Sigmoid colon (tissue), 7 donors: ENCODE results near the gene NR2F6. TPM values are rescaled to one million over a fixed set of nuclear protein-coding genes. Genes with fewer than 3 reads are reported as not detected.

Experiments
- DNase-seq: peaks from one replicate; pipeline ENCODE4 v3.0.0-alpha.2; 2019
- H3K27ac ChIP-seq, 4 donors: fragments of 200-600 bp; sonication (generic); one replicate each; pipeline ENCODE4 v1.5.1; 2016 to 2019; ENCODE audit warnings: mild to moderate bottlenecking in 1 of 4
- H3K27me3 ChIP-seq, 3 donors: fragments of 200-600 bp; sonication (generic); one replicate each; pipeline ENCODE4 v1.5.1; 2019; ENCODE audit warnings: mild to moderate bottlenecking in 1 of 3
- H3K36me3 ChIP-seq, 4 donors: fragments of 200-600 bp; sonication (generic); one replicate each; pipeline ENCODE4 v1.5.1; 2016 to 2019
- H3K4me1 ChIP-seq, 4 donors: fragments of 200-600 bp; sonication (generic); one replicate each; pipeline ENCODE4 v1.5.1; 2017 to 2019
- H3K4me3 ChIP-seq, 4 donors: fragments of 200-600 bp; sonication (generic); one replicate each; pipeline ENCODE4 v1.5.1; 2017 to 2019; ENCODE audit warnings: mild to moderate bottlenecking in 2 of 4, moderate library complexity in 1 of 4
- H3K9me3 ChIP-seq, 4 donors: fragments of 200-600 bp in 3 of 4; sonication (generic) in 3 of 4; one replicate each; pipeline versions ENCODE4 v1.5.1 to v1.6.1; 2013 to 2019
- CTCF ChIP-seq, 4 experiments: fragments of 450-650 bp in 3 of 4; fragments of 200-600 bp in 1 of 4; IDR thresholded peaks; one replicate each; pipeline ENCODE4 v1.5.1; 2016 to 2019; ENCODE audit warnings: antibody characterized with exemption in 4 of 4, mild to moderate bottlenecking in 3 of 4, moderate library complexity in 2 of 4
- EP300 ChIP-seq, 4 donors: sonication (generic); formaldehyde crosslinking; IDR thresholded peaks; one replicate each; pipeline ENCODE4 v1.6.1; 2017; ENCODE audit warnings: antibody characterized with exemption in 4 of 4
- POLR2A ChIP-seq, 2 donors: fragments of 450-650 bp; IDR thresholded peaks; one replicate each; pipeline ENCODE4 v1.6.1; 2016; ENCODE audit warnings: antibody characterized with exemption in 2 of 2, mild to moderate bottlenecking in 2 of 2, moderate library complexity in 2 of 2
- POLR2AphosphoS5 ChIP-seq, 4 donors: sonication (generic); formaldehyde crosslinking; IDR thresholded peaks; one replicate each; pipeline ENCODE4 v1.6.1; 2017; ENCODE audit warnings: antibody characterized with exemption in 4 of 4
- whole genome bisulfite sequencing, 2 donors: extraction: QIAGEN DNeasy Blood & Tissue Kit; methylation state at CpG; one replicate each; pipeline ENCODE4 v1.1.7; 2013; 5-methylcytosine and 5-hydroxymethylcytosine counted together
- intact Hi-C: fragments of 100-400 bp; cut with DNase I; formaldehyde crosslinking; loops from one replicate; pipeline ENCODE4 v1.15.1; 2023
- polyA plus RNA-seq, 3 donors: library from polyadenylated mRNA; stranded (reverse); fragments of 200-250 nt; gene quantifications; one replicate each; pipeline ENCODE4 v1.2.3, GENCODE V29; 2013
- total RNA-seq, 4 donors: library from RNA; depleted of rRNA; stranded (reverse); fragments of >200 nt; gene quantifications; one replicate each; pipeline ENCODE4 v1.1.0, GENCODE V29; 2016
- donor health status: healthy with polysubstance abuse.
- donor health status: Bipolar disorder and iron deficiency.
- donor health status: healthy.

The NR2F6 gene
- total and polyA plus RNA-seq, 7 donors = 21.6 to 72.1 (median 32.6) TPM

GRCh38 chr19:17184371-17184841 lies 61.3 kb downstream of the NR2F6 start:
- Histone ChIP-seq H3K27ac (no peak overlapping the region), H3K9me3 (no peaks in the 10 kb centered on the region), H3K4me3 (no peak overlapping the region), H3K36me3 (peaks cover 20 to 84% (median 58%) of the 10 kb centered on the region in 4 donors), H3K4me1 (no peaks in the 10 kb centered on the region), H3K27me3 (no peaks in the 10 kb centered on the region)
- WGBS, 2 donors = 68 to 89% methylated on average over 12 of the region's 12 CpGs
- no peak for DNase-seq
- TF ChIP-seq CTCF (IDR thresholded peaks at IDR 0.05) (no peak), EP300 (IDR thresholded peaks at IDR 0.05) (no peak), POLR2A (IDR thresholded peaks at IDR 0.05) (no peak), POLR2AphosphoS5 (IDR thresholded peaks at IDR 0.05) (no peak)
- intact Hi-C loops = no loop called here

GRCh38 chr19:17183858-17184321 lies 61.8 kb downstream of the NR2F6 start:
- TF ChIP-seq POLR2A (IDR thresholded peaks at IDR 0.05) = no peak
- TF ChIP-seq CTCF (IDR thresholded peaks at IDR 0.05) = no peak
- no peak for TF ChIP-seq POLR2AphosphoS5 (IDR thresholded peaks at IDR 0.05)
- no peak for TF ChIP-seq EP300 (IDR thresholded peaks at IDR 0.05)
- no peak overlapping the region for H3K4me3 ChIP-seq
- intact Hi-C loops = no loop called here
- H3K27ac ChIP-seq = no peak overlapping the region
- no peak for DNase-seq
- H3K4me1 ChIP-seq = no peaks in the 10 kb centered on the region
- 50 to 84% methylated on average over 11 of the region's 11 CpGs for WGBS, 2 donors
- H3K36me3 ChIP-seq = peaks cover 15 to 82% (median 52%) of the 10 kb centered on the region in 4 donors
- H3K27me3 ChIP-seq = no peaks in the 10 kb centered on the region
- no peaks in the 10 kb centered on the region for H3K9me3 ChIP-seq

- H3K36me3 ChIP-seq = peaks cover 15 to 82% (median 50%) of the 10 kb centered on the region in 4 donors
- TF ChIP-seq POLR2A (IDR thresholded peaks at IDR 0.05) = no peak
- no peaks in the 10 kb centered on the region for H3K4me1 ChIP-seq
- H3K27ac ChIP-seq = no peak overlapping the region
- no peaks in the 10 kb centered on the region for H3K27me3 ChIP-seq
- 62 to 81% methylated on average over 14 of the region's 14 CpGs for WGBS, 2 donors
- intact Hi-C loops = no loop called here
- H3K9me3 ChIP-seq = no peaks in the 10 kb centered on the region
- DNase-seq = no peak
- no peak overlapping the region for H3K4me3 ChIP-seq
These were observed 62.4 kb downstream of the NR2F6 start for GRCh38 chr19:17183271-17183761.

Other genes with a start within 250 kb of the NR2F6 start
- 10 to 100 TPM in 1 of 4 donors, 1 to 10 TPM in 3; 2.4 to 14.4 (median 5.1) TPM for gene CPAMD8, start 219.1 kb downstream of the NR2F6 start, total RNA-seq
- gene CPAMD8, start 219.1 kb downstream of the NR2F6 start, polyA plus RNA-seq = 1 to 10 TPM in 2 of 3 donors, under 1 TPM in 1; 0.60 to 2.3 (median 1.8) TPM
- 10 to 100 TPM in 2 of 4 donors, 1 to 10 TPM in 2; 6.7 to 14.1 (median 11.1) TPM for gene HAUS8, start 170.5 kb downstream of the NR2F6 start, total RNA-seq
- 10 to 100 TPM in 2 of 3 donors, 1 to 10 TPM in 1; 9.6 to 14.8 (median 10.4) TPM for gene HAUS8, start 170.5 kb downstream of the NR2F6 start, polyA plus RNA-seq
- gene MYO9B, start 170.1 kb downstream of the NR2F6 start, total RNA-seq = 10 to 100 TPM; 42.8 to 95.0 (median 58.3) TPM
- 10 to 100 TPM; 24.6 to 85.9 (median 29.8) TPM for gene MYO9B, start 170.1 kb downstream of the NR2F6 start, polyA plus RNA-seq
- gene USE1, start 30.6 kb downstream of the NR2F6 start, total RNA-seq = 10 to 100 TPM; 22.5 to 45.3 (median 37.8) TPM
- gene USE1, start 30.6 kb downstream of the NR2F6 start, polyA plus RNA-seq = 10 to 100 TPM; 34.2 to 38.3 (median 34.7) TPM
- gene OCEL1, start 19.7 kb downstream of the NR2F6 start, total RNA-seq = 10 to 100 TPM in 2 of 4 donors, 1 to 10 TPM in 2; 7.5 to 15.8 (median 9.6) TPM
- gene OCEL1, start 19.7 kb downstream of the NR2F6 start, polyA plus RNA-seq = 10 to 100 TPM; 33.0 to 79.8 (median 49.9) TPM
- gene USHBP1, start 18.8 kb upstream of the NR2F6 start, total RNA-seq = 10 to 100 TPM in 1 of 4 donors, 1 to 10 TPM in 3; 1.6 to 18.6 (median 4.4) TPM
- gene USHBP1, start 18.8 kb upstream of the NR2F6 start, polyA plus RNA-seq = 1 to 10 TPM in 1 of 3 donors, under 1 TPM in 2; 0.23 to 2.1 (median 0.60) TPM
- gene BABAM1, start 21.5 kb upstream of the NR2F6 start, total RNA-seq = 100 to 1,000 TPM in 2 of 4 donors, 10 to 100 TPM in 2; 90.0 to 101 (median 98.7) TPM
- gene BABAM1, start 21.5 kb upstream of the NR2F6 start, polyA plus RNA-seq = 10 to 100 TPM; 71.4 to 87.1 (median 83.7) TPM
- gene ANKLE1, start 36.0 kb upstream of the NR2F6 start, total RNA-seq = 1 to 10 TPM in 1 of 4 donors, under 1 TPM in 3; 0.49 to 1.1 (median 0.63) TPM
- 1 to 10 TPM in 1 of 3 donors, not detected in 2; 1.3 TPM for gene ANKLE1, start 36.0 kb upstream of the NR2F6 start, polyA plus RNA-seq
- gene ABHD8, start 57.5 kb upstream of the NR2F6 start, total RNA-seq = 10 to 100 TPM; 15.5 to 21.9 (median 18.8) TPM
- gene ABHD8, start 57.5 kb upstream of the NR2F6 start, polyA plus RNA-seq = 1 to 10 TPM; 4.2 to 9.0 (median 7.4) TPM
- 100 to 1,000 TPM; 174 to 390 (median 267) TPM for gene MRPL34, start 60.0 kb upstream of the NR2F6 start, total RNA-seq
- gene MRPL34, start 60.0 kb upstream of the NR2F6 start, polyA plus RNA-seq = 100 to 1,000 TPM; 217 to 476 (median 275) TPM
- gene DDA1, start 63.6 kb upstream of the NR2F6 start, total RNA-seq = 10 to 100 TPM in 2 of 4 donors, 1 to 10 TPM in 2; 6.1 to 10.3 (median 8.7) TPM
- 100 to 1,000 TPM in 1 of 3 donors, 10 to 100 TPM in 2; 57.1 to 101 (median 82.6) TPM for gene DDA1, start 63.6 kb upstream of the NR2F6 start, polyA plus RNA-seq
- gene ANO8, start 88.9 kb upstream of the NR2F6 start, total RNA-seq = 10 to 100 TPM in 1 of 4 donors, 1 to 10 TPM in 3; 2.0 to 10.5 (median 2.7) TPM
- 1 to 10 TPM in 2 of 3 donors, under 1 TPM in 1; 0.46 to 5.4 (median 1.2) TPM for gene ANO8, start 88.9 kb upstream of the NR2F6 start, polyA plus RNA-seq
- 10 to 100 TPM in 3 of 4 donors, 1 to 10 TPM in 1; 4.6 to 22.2 (median 15.4) TPM for gene GTPBP3, start 91.6 kb upstream of the NR2F6 start, total RNA-seq
- gene GTPBP3, start 91.6 kb upstream of the NR2F6 start, polyA plus RNA-seq = 10 to 100 TPM in 1 of 3 donors, 1 to 10 TPM in 2; 3.7 to 16.0 (median 4.8) TPM
- 10 to 100 TPM; 10.5 to 34.6 (median 19.7) TPM for gene PLVAP, start 131.4 kb upstream of the NR2F6 start, total RNA-seq
- 10 to 100 TPM in 2 of 3 donors, 1 to 10 TPM in 1; 3.0 to 54.7 (median 13.2) TPM for gene PLVAP, start 131.4 kb upstream of the NR2F6 start, polyA plus RNA-seq
- gene CCDC194, start 148.3 kb upstream of the NR2F6 start, total RNA-seq = 1 to 10 TPM in 1 of 4 donors, not detected in 3; 4.4 TPM
- under 1 TPM in 1 of 3 donors, not detected in 2; 0.35 TPM for gene CCDC194, start 148.3 kb upstream of the NR2F6 start, polyA plus RNA-seq
- 100 to 1,000 TPM in 3 of 4 donors, 10 to 100 TPM in 1; 81.0 to 125 (median 111) TPM for gene BST2, start 159.7 kb upstream of the NR2F6 start, total RNA-seq
- 100 to 1,000 TPM in 1 of 3 donors, 10 to 100 TPM in 2; 37.8 to 127 (median 40.7) TPM for gene BST2, start 159.7 kb upstream of the NR2F6 start, polyA plus RNA-seq
- 10 to 100 TPM; 40.4 to 55.8 (median 44.8) TPM for gene MVB12A, start 174.1 kb upstream of the NR2F6 start, total RNA-seq
- gene MVB12A, start 174.1 kb upstream of the NR2F6 start, polyA plus RNA-seq = 100 to 1,000 TPM in 1 of 3 donors, 10 to 100 TPM in 2; 71.5 to 102 (median 79.4) TPM
- gene TMEM221, start 202.7 kb upstream of the NR2F6 start, total RNA-seq = 1 to 10 TPM in 2 of 4 donors, under 1 TPM in 1, not detected in 1; 0.36 to 1.8 (median 1.7) TPM
- gene TMEM221, start 202.7 kb upstream of the NR2F6 start, polyA plus RNA-seq = under 1 TPM in 1 of 3 donors, not detected in 2; 0.23 TPM
- not detected for gene NXNL1, start 215.0 kb upstream of the NR2F6 start, total RNA-seq
- gene NXNL1, start 215.0 kb upstream of the NR2F6 start, polyA plus RNA-seq = not detected
- 10 to 100 TPM; 13.2 to 23.8 (median 15.9) TPM for gene SLC27A1, start 224.6 kb upstream of the NR2F6 start, total RNA-seq
- gene SLC27A1, start 224.6 kb upstream of the NR2F6 start, polyA plus RNA-seq = 1 to 10 TPM in 2 of 3 donors, under 1 TPM in 1; 0.69 to 8.8 (median 3.6) TPM